ACC112 (cell line): ENCODE results near the gene SPAG9.

Experiments used
- H2AFZ ChIP-seq: fragments of 200-600 bp; sonication (generic); one replicate; pipeline ENCODE4 v1.6.0; 2017; ENCODE audit warnings: antibody characterized with exemption, low read length; ENCODE audit not compliant: unreplicated experiment
- H3K27ac ChIP-seq: fragments of 200-600 bp; sonication (generic); 2 replicates; pipeline ENCODE4 v1.5.1; 2014; ENCODE audit warnings: low read depth, mild to moderate bottlenecking, antibody characterized with exemption, low read length, moderate library complexity
- H3K27me3 ChIP-seq: fragments of 200-600 bp; sonication (generic); 2 replicates; pipeline ENCODE4 v1.6.1; 2014; ENCODE audit warnings: mild to moderate bottlenecking, antibody characterized with exemption, low read length, moderate library complexity, mixed read lengths; ENCODE audit not compliant: insufficient read depth
- H3K36me3 ChIP-seq: fragments of 200-600 bp; sonication (generic); 2 replicates; pipeline ENCODE4 v1.6.1; 2016; ENCODE audit warnings: mild to moderate bottlenecking, antibody characterized with exemption, low read length, moderate library complexity, mixed read lengths; ENCODE audit not compliant: insufficient read depth
- H3K4me1 ChIP-seq: fragments of 200-600 bp; sonication (generic); one replicate; pipeline ENCODE4 v1.6.1; 2016; ENCODE audit warnings: low read length, mixed read lengths; ENCODE audit not compliant: insufficient read depth, unreplicated experiment, control insufficient read depth
- H3K4me3 ChIP-seq: fragments of 200-600 bp; sonication (generic); 2 replicates; pipeline ENCODE4 v1.5.1; 2014; ENCODE audit warnings: mild to moderate bottlenecking, low read depth, low read length
- H3K79me2 ChIP-seq: fragments of 200-600 bp; sonication (generic); one replicate; pipeline ENCODE4 v1.6.0; 2016; ENCODE audit warnings: low read length; ENCODE audit not compliant: control insufficient read depth, unreplicated experiment, insufficient read depth

Gene SPAG9

DNA sequence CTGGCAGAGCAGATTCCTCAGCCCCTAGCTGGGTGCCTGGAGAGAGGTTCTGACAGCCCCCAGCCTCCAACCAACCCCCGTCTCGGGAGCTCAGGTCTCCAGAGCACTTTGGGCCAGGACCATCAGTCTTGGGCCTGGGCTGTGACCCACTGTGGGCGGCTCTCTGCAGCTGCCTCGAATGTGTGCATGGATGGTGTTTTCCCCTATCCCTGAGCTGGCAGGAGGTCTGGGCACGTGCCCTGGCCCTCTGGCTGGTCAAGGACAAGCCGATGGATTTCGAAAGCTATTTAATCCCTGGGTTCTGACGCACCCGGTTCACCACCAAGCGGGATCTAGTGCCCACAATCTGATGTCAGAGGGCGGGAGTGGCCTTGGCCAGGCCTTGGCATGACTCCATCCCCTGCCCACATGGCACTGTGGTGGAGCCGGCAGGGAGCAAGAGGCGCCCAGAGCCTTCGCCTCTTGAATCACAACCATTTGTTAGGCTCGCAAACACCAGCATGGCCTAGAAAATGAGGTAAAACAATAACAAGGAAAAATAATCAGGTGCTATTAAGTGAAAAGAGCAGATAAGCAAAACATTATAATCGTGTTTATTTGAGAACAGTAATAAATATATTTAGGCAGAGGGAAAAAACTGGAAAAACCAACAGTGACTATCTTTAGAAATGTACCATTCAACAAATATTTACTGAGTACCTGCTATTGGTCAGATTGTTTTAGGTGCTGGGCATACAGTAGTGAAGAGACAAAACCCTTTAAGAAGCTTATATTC lies 185.3 kb downstream of the SPAG9 start:
- no peak overlapping the region for H3K4me3 ChIP-seq
- no peak overlapping the region for H3K27ac ChIP-seq
- H3K79me2 ChIP-seq, result no peaks in the 10 kb centered on the region
- H3K36me3 ChIP-seq, result no peaks in the 10 kb centered on the region
- no peaks in the 10 kb centered on the region for H3K27me3 ChIP-seq
- H2AFZ ChIP-seq, result no peak overlapping the region
- peaks cover 20% of the 10 kb centered on the region for H3K4me1 ChIP-seq

DNA sequence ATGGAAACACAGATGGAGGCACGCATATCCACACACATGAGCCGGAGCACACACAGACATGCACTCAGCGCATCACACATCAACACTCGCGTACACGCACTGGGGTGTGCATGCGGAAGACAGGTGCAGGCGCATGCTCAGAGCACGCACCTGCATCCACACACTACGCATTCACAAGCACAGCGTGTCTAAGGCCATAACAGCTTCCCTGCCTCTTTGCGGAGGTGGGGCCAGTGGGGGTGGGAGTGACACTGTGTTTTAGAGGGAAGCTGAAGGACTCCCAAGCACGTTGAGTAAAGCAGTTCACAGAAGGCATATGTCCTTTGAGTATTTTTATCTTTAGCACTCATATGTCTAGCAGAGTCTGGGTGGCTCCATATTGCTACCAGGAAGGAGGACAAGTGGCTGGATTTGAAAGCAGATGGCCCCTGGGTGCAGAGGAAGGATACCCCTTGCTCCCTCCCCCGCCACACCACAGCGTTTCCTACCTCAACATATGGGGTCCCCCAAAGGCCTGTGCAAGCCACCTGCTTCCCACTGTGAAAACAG lies 185.9 kb downstream of the SPAG9 start:
- Histone ChIP-seq H3K4me3 (no peak overlapping the region), H3K27me3 (no peaks in the 10 kb centered on the region), H3K36me3 (no peaks in the 10 kb centered on the region), H3K79me2 (no peaks in the 10 kb centered on the region), H3K27ac (no peak overlapping the region), H2AFZ (no peak overlapping the region), H3K4me1 (peaks cover 20% of the 10 kb centered on the region)

DNA sequence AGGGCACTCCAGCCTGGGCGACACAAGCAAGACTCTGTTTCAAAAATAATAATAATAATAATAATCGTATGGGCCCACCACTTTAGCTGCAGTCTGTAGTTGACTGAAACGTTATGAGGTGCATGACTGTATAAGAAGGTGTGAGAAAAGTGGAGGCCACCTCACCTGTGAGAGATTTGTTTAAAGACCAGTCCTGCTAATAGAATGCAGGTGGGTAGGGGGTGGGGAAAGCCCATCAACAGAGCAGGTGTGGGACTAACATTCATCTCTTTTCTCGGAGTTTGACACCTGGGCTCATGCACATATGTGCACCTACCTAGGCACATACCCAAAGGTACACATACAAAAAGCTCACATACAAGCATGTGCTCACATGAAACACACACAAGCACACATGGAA lies 186.5 kb downstream of the SPAG9 start:
- H3K27ac ChIP-seq, result peak overlapping the region; percentile 85
- H3K4me1 ChIP-seq, result peaks cover 20% of the 10 kb centered on the region
- no peak overlapping the region for H2AFZ ChIP-seq
- no peaks in the 10 kb centered on the region for H3K27me3 ChIP-seq
- no peaks in the 10 kb centered on the region for H3K79me2 ChIP-seq
- no peak overlapping the region for H3K4me3 ChIP-seq
- H3K36me3 ChIP-seq, result no peaks in the 10 kb centered on the region

DNA sequence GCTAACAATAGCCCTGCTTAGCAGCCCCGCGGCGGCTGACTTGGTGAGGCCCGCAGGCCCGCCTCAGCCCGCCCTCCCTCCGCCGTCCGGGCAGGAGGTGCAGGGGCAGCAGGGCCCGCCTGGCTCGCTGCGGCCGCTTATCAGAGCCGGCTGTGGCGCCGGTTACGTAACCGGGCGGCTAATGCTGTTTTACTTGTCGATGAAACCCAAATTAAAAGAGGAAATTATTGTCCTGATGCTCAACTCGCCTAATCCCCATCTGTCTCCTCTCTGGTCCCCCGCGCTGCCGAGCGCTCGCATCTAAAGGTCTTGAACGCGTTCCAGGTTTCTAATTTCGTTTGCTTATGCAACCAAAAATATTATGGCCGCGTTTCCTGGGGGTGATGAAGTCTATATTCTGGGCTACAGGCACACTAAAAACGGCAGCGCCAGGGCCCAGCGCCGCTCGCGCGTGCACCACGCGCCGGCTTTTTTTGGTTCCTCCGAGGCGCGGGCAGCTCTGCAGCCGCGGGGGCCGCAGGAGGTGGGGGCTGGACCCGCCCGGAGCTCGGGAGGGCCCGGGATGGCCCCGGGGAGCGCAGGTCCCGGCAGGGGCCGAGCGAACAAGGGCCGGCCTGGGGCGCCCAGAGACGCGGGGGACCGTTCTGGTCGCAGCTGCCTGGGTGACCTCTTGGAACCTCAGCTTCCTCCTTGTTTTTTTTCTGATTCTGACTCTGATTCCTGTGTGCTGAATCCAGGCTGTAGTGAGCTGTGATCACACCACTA lies 189.3 kb downstream of the SPAG9 start:
- H2AFZ ChIP-seq, result peak overlapping the region; percentile 94
- peaks cover 20% of the 10 kb centered on the region for H3K4me1 ChIP-seq
- H3K79me2 ChIP-seq, result no peaks in the 10 kb centered on the region

DNA sequence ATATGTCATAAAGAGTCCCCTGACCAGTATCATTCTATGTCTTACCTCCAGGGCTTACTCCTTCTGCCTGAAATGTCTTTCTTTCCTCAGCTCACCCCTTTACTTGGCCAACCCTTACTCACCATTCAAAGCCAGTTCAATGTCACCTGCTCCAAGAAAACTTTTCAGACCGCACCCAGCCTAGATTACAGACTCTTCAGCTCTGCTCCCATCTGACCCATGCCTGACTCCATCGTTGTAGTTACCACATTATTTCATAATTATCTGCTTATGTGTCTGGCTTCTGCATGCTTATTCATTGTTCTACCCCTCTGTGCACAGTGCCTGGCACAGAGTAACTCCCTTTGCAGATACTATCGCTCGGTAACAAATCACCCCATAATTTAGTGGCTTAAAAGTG lies 192.0 kb downstream of the SPAG9 start:
- no peak overlapping the region for H3K4me3 ChIP-seq
- H2AFZ ChIP-seq, result no peak overlapping the region
- H3K27me3 ChIP-seq, result no peaks in the 10 kb centered on the region
- H3K36me3 ChIP-seq, result no peaks in the 10 kb centered on the region
- H3K4me1 ChIP-seq, result peaks cover 15% of the 10 kb centered on the region
- no peak overlapping the region for H3K27ac ChIP-seq
- H3K79me2 ChIP-seq, result no peaks in the 10 kb centered on the region

More for the DNA sequence above, 189.3 kb downstream of the SPAG9 start:
- peak overlapping the region; percentile 96 for H3K27ac ChIP-seq
- H3K27me3 ChIP-seq, result no peaks in the 10 kb centered on the region
- peak overlapping the region; percentile 74 for H3K4me3 ChIP-seq
- H3K36me3 ChIP-seq, result no peaks in the 10 kb centered on the region

DNA sequence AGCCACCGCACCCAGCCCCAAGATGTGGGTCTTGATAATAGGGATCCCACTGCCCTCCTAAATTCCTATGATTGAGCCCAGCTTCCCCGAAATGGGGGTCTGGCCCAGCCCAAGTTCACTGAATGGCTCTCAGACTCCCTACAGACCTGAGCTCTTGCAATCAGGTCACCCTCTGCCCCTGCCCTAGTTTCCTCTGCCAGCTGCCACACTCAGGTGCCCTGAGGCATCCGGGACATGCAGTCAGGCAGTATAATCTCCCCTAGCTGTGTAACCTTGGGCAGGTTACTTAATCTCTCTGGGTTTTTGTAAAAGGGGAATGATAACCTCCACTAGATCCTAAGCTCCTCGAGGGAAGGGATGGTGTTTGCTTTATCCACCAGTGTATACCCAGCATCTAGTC lies 193.4 kb downstream of the SPAG9 start:
- Histone ChIP-seq H3K27ac (no peak overlapping the region), H3K79me2 (no peaks in the 10 kb centered on the region), H2AFZ (no peak overlapping the region), H3K4me3 (no peak overlapping the region), H3K4me1 (peaks cover 12% of the 10 kb centered on the region), H3K36me3 (no peaks in the 10 kb centered on the region), H3K27me3 (no peaks in the 10 kb centered on the region)

DNA sequence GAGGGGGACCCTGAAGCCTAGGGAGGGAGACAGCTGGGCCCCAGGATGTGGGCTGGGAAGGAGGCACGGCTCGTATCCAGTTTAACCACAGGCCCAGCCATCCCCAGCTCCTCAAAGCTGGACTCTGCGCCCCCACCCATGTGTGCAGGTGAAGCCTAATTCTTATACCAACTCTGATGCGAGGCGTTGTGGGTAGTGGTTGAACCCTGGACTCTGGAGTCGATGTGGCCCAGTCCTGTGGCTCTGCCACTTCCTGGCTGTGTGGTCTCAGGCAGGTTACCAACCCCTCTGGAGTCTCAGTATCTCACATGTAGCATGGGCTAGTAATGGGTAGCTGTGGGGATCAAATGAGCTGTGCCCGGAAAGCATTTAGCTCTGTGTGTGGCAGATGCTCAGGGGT lies 194.1 kb downstream of the SPAG9 start:
- Histone ChIP-seq H3K79me2 (no peaks in the 10 kb centered on the region), H3K27me3 (no peaks in the 10 kb centered on the region), H3K4me1 (peaks cover 9% of the 10 kb centered on the region), H3K27ac (no peak overlapping the region), H2AFZ (no peak overlapping the region), H3K4me3 (no peak overlapping the region), H3K36me3 (no peaks in the 10 kb centered on the region)

DNA sequence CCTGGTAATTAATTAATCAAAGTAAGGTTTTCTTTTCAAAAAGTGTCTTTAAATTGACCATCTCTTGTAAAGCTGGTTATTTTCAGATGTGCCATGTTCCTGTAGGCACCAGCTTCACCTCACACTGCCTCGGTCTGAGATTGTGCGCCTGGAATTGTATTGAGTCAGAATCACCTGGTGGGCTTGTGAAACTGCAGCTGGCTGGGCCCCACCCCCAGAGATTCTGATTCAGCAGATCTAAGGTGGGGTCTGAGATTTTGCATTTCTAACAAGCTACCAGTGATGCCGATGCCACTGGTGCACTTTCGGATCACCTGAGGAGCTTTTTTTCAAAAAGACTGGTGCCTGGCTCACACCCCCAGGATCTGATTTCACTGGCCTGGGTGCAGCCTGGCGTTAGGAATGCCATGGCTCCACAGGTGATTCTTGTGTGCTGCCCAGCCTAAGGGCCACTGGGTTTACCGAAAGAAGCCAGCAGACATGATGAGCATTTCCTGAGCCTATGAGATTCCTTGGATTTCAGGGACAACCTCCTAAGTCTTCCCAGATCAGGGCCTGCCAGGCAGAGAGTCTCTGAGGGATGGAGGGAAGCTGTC lies 195.3 kb downstream of the SPAG9 start:
- peaks cover 9% of the 10 kb centered on the region for H3K4me1 ChIP-seq
- no peaks in the 10 kb centered on the region for H3K27me3 ChIP-seq
- no peaks in the 10 kb centered on the region for H3K36me3 ChIP-seq
- H2AFZ ChIP-seq, result no peak overlapping the region
- no peak overlapping the region for H3K27ac ChIP-seq
- no peaks in the 10 kb centered on the region for H3K79me2 ChIP-seq
- H3K4me3 ChIP-seq, result no peak overlapping the region

DNA sequence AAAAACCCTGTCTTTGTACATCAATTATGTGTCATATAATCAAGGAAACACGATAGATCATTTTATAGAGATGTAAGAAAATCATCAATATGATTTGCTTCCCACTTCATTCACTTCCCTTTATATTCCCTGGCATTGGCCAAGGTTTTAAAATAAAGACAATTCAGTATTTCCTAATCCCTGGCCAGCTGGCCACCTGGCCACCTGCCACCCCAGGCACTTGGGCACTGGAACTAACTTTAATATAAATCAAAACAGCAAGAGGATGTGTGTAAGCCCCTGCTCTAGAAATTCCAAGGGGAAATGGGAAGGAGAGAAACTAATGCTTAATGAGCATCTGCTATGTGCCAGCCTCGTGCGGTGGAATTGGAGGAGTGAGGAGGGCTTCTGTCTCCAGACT lies 195.9 kb downstream of the SPAG9 start:
- Histone ChIP-seq H3K27ac (no peak overlapping the region), H3K4me3 (no peak overlapping the region), H3K27me3 (no peaks in the 10 kb centered on the region), H3K36me3 (no peaks in the 10 kb centered on the region), H3K79me2 (no peaks in the 10 kb centered on the region), H3K4me1 (peaks cover 9% of the 10 kb centered on the region), H2AFZ (no peak overlapping the region)

DNA sequence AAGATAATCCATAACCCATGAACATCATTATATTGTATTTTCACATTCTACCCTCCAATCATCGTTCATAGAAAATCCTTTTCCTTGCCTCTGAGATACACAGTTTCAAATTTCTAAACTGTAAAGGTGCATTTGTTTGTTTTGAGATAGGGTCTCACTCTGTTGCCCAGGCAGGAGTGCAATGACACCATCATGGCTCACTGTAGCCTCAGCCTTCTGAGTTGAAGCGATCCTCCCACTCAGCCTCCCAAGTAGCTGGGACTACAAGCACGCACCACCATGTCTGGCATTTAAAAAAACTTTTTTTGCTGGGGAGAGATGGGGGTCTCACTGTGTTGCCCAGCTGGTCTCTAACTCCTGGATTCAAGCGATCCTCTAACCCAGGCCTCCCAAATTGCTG lies 196.4 kb downstream of the SPAG9 start:
- Histone ChIP-seq H3K27me3 (no peaks in the 10 kb centered on the region), H3K27ac (no peak overlapping the region), H3K79me2 (no peaks in the 10 kb centered on the region), H3K36me3 (no peaks in the 10 kb centered on the region), H2AFZ (no peak overlapping the region), H3K4me3 (no peak overlapping the region), H3K4me1 (peaks cover 9% of the 10 kb centered on the region)
